ENCODE results near the gene CARHSP1.
A peak's percentile ranks its signal among the peaks of the same experiment; 100 is the strongest.

The CARHSP1 gene

DNA sequence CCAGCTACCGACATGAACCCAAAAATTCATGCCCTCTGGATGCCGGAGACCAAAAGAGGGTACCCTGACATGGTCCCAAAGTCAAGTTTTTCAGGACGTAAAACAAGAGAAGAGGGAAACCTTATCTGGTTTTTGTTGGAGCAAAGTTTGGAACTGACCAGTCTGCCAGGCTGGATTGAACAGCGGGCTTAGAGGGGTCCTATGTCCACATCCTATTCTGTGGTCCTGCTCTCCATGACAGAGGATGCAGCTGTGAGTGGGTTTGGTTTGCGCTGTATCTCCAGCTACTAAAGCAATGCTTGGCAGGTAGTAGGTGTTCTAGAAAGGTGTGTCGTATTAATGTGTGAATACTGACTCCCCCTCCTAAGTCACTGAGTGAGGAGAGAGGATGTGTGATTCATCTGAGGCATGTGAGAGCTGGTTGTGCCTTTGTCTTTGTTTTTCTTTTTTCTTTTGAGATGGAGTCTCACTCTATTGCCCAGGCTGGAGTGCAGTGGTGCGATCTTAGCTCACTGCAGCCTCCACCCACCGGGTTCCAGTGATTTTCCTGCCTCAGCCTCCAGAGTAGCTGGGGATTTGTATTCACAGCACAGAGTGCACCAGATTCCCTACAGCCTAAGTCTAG lies 40.2 kb downstream of the CARHSP1 start (continued):
- TF ChIP-seq, protein P1, sequence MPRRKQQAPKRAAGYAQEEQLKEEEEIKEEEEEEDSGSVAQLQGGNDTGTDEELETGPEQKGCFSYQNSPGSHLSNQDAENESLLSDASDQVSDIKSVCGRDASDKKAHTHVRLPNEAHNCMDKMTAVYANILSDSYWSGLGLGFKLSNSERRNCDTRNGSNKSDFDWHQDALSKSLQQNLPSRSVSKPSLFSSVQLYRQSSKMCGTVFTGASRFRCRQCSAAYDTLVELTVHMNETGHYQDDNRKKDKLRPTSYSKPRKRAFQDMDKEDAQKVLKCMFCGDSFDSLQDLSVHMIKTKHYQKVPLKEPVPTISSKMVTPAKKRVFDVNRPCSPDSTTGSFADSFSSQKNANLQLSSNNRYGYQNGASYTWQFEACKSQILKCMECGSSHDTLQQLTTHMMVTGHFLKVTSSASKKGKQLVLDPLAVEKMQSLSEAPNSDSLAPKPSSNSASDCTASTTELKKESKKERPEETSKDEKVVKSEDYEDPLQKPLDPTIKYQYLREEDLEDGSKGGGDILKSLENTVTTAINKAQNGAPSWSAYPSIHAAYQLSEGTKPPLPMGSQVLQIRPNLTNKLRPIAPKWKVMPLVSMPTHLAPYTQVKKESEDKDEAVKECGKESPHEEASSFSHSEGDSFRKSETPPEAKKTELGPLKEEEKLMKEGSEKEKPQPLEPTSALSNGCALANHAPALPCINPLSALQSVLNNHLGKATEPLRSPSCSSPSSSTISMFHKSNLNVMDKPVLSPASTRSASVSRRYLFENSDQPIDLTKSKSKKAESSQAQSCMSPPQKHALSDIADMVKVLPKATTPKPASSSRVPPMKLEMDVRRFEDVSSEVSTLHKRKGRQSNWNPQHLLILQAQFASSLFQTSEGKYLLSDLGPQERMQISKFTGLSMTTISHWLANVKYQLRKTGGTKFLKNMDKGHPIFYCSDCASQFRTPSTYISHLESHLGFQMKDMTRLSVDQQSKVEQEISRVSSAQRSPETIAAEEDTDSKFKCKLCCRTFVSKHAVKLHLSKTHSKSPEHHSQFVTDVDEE (CRISPR knock-in tag; IDR thresholded peaks at IDR 0.05) = no peak

DNA sequence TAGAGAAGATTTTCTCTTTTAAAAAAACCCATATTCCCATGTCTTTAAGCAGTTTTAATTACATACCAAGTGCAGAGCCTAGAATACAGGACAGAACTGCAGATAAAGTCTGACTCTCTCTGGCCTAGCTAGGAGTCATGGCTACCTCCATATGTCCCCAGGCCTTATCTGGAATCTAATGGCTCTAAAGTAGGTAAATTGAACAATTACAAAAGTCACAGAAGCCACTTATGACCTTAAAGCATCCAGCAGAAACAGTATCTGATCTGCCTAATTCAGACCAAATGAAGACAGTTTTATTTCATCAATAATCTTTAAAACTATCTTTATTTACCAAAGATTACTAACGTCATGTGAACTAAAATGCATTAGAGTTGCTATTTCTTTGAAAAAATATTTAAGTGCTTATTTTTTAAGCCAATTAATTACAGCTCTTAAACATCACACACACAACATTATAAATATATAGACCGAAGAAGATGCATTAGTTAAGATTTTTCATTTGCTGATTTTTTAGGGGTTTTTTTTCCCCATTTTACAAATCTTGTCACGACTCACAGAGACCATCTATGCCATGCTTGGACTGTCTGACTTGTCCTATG lies 42.4 kb downstream of the CARHSP1 start:
- TF ChIP-seq ZC3H10 (CRISPR knock-in tag; IDR thresholded peaks at IDR 0.05) = no peak
- peak; percentile 16; the same call in 1 of the 2 replicates for TF ChIP-seq CREB5 (CRISPR knock-in tag; IDR thresholded peaks at IDR 0.05; ENCODE audit: low read depth)
- peak; percentile 88 for TF ChIP-seq CSRNP3 (CRISPR knock-in tag; IDR thresholded peaks at IDR 0.05)
- TF ChIP-seq ESRRG (CRISPR knock-in tag; IDR thresholded peaks at IDR 0.05) = peak; percentile 89; the same call in 1 of the 2 replicates
- peak; percentile 93; the same call in 1 of the 2 replicates for TF ChIP-seq GLIS3 (CRISPR knock-in tag; IDR thresholded peaks at IDR 0.05)
- TF ChIP-seq TCF4 (CRISPR knock-in tag; IDR thresholded peaks at IDR 0.05; ENCODE audit: borderline replicate concordance) = peak; percentile 98
- TF ChIP-seq, protein P1 (CRISPR knock-in tag; IDR thresholded peaks at IDR 0.05) = peak; percentile 96
- 0 out of 2 replicates have a peak, but pooled peaks have one; percentile 15 for TF ChIP-seq ZNF70 (CRISPR knock-in tag; IDR thresholded peaks at IDR 0.05)
- no peak for TF ChIP-seq RARB (CRISPR knock-in tag; IDR thresholded peaks at IDR 0.05)
- TF ChIP-seq OSR1 (CRISPR knock-in tag; IDR thresholded peaks at IDR 0.05) = no peak
- no peak for TF ChIP-seq PPARA (CRISPR knock-in tag; IDR thresholded peaks at IDR 0.05; ENCODE audit: borderline replicate concordance)
- peak; percentile 77 for TF ChIP-seq ISL1 (CRISPR knock-in tag; IDR thresholded peaks at IDR 0.05)
- TF ChIP-seq ARNTL (CRISPR knock-in tag; IDR thresholded peaks at IDR 0.05; ENCODE audit: borderline replicate concordance, low read depth) = no peak
- peak; percentile 41; the same call in 1 of the 2 replicates for TF ChIP-seq ZFP30 (CRISPR knock-in tag; IDR thresholded peaks at IDR 0.05)
- TF ChIP-seq ZNF8 (CRISPR knock-in tag; IDR thresholded peaks at IDR 0.05) = peak; percentile 54
- ATAC-seq = peak; percentile 55; the same call in 1 of the 3 replicates

GRCh38 chr16:8822403-8822802 lies 46.4 kb downstream of the CARHSP1 start:
- no peak for ATAC-seq
- TF ChIP-seq ARNTL (CRISPR knock-in tag; IDR thresholded peaks at IDR 0.05; ENCODE audit: borderline replicate concordance, low read depth) (no peak), ESRRG (CRISPR knock-in tag; IDR thresholded peaks at IDR 0.05) (no peak), BACH2 (CRISPR knock-in tag; IDR thresholded peaks at IDR 0.05; ENCODE audit: borderline replicate concordance) (no peak), ZNF70 (CRISPR knock-in tag; IDR thresholded peaks at IDR 0.05) (no peak), CSDC2 (CRISPR knock-in tag; IDR thresholded peaks at IDR 0.05) (no peak), SNAI2 (CRISPR knock-in tag; IDR thresholded peaks at IDR 0.05) (no peak), POU6F1 (CRISPR knock-in tag; IDR thresholded peaks at IDR 0.05; ENCODE audit: borderline replicate concordance, low read depth) (no peak), GLIS3 (CRISPR knock-in tag; IDR thresholded peaks at IDR 0.05) (no peak), TOX (CRISPR knock-in tag; IDR thresholded peaks at IDR 0.05; ENCODE audit: borderline replicate concordance) (no peak)

Data from SK-N-SH treated with all-trans-retinoic acid at 6 μM for 48 hours (cell line).